ENCODE data around the gene GRID1.

- TF ChIP-seq, protein P1, sequence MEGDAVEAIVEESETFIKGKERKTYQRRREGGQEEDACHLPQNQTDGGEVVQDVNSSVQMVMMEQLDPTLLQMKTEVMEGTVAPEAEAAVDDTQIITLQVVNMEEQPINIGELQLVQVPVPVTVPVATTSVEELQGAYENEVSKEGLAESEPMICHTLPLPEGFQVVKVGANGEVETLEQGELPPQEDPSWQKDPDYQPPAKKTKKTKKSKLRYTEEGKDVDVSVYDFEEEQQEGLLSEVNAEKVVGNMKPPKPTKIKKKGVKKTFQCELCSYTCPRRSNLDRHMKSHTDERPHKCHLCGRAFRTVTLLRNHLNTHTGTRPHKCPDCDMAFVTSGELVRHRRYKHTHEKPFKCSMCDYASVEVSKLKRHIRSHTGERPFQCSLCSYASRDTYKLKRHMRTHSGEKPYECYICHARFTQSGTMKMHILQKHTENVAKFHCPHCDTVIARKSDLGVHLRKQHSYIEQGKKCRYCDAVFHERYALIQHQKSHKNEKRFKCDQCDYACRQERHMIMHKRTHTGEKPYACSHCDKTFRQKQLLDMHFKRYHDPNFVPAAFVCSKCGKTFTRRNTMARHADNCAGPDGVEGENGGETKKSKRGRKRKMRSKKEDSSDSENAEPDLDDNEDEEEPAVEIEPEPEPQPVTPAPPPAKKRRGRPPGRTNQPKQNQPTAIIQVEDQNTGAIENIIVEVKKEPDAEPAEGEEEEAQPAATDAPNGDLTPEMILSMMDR (IDR thresholded peaks at IDR 0.05) = no peak
- TF ChIP-seq POLR2A (IDR thresholded peaks at IDR 0.05) = no peak
- TF ChIP-seq POLR2AphosphoS5 (IDR thresholded peaks at IDR 0.05) = no peak
These were observed 289.3 kb downstream of the GRID1 start for GRCh38 chr10:86077271-86077670.

Measured in breast epithelium (tissue), 3 donors.